ENCODE results near the gene BSDC1. TPM values are rescaled to one million over a fixed set of nuclear protein-coding genes. Genes with fewer than 3 reads are reported as not detected.

BSDC1 gene
- total RNA-seq, 4 donors from 2014 or later: 93.0 to 132 (median 101) TPM

- TF ChIP-seq, protein P1, sequence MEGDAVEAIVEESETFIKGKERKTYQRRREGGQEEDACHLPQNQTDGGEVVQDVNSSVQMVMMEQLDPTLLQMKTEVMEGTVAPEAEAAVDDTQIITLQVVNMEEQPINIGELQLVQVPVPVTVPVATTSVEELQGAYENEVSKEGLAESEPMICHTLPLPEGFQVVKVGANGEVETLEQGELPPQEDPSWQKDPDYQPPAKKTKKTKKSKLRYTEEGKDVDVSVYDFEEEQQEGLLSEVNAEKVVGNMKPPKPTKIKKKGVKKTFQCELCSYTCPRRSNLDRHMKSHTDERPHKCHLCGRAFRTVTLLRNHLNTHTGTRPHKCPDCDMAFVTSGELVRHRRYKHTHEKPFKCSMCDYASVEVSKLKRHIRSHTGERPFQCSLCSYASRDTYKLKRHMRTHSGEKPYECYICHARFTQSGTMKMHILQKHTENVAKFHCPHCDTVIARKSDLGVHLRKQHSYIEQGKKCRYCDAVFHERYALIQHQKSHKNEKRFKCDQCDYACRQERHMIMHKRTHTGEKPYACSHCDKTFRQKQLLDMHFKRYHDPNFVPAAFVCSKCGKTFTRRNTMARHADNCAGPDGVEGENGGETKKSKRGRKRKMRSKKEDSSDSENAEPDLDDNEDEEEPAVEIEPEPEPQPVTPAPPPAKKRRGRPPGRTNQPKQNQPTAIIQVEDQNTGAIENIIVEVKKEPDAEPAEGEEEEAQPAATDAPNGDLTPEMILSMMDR (IDR thresholded peaks at IDR 0.05): no peak
- TF ChIP-seq POLR2A (IDR thresholded peaks at IDR 0.05): no peak
- no peaks in the 10 kb centered on the region for H3K9me3 ChIP-seq
- peaks cover 29 to 70% of the 10 kb centered on the region in 2 donors for H3K4me1 ChIP-seq
- no peaks in the 10 kb centered on the region for H3K36me3 ChIP-seq
- 71 to 87% methylated on average over 8 of the region's 8 CpGs for WGBS, 2 donors
- peak in 1 of 2 donors; percentile 37 for DNase-seq
- H3K27me3 ChIP-seq: no peaks in the 10 kb centered on the region
- no peak overlapping the region for H3K4me3 ChIP-seq (replicated peaks in 1 of 3)
- intact Hi-C loops (cut with DNase I): no loop called here
- H3K27ac ChIP-seq: peak overlapping the region in 1 of 3 donors; percentile 42
Observed at GRCh38 chr1:32349211-32349708, 45.0 kb downstream of the BSDC1 start.

GRCh38 chr1:32346532-32347157, 47.6 kb downstream of the BSDC1 start:
- 80 to 83% methylated on average over 9 of the region's 9 CpGs for WGBS, 2 donors
- no peaks in the 10 kb centered on the region for H3K9me3 ChIP-seq
- H3K36me3 ChIP-seq: no peaks in the 10 kb centered on the region
- H3K4me3 ChIP-seq (replicated peaks in 1 of 3): no peak overlapping the region
- peaks cover 15 to 58% of the 10 kb centered on the region in 2 donors for H3K4me1 ChIP-seq
- TF ChIP-seq, protein P1 (IDR thresholded peaks at IDR 0.05): no peak
- TF ChIP-seq POLR2A (IDR thresholded peaks at IDR 0.05): no peak
- DNase-seq: no peak
- no peaks in the 10 kb centered on the region for H3K27me3 ChIP-seq
- peak overlapping the region in 1 of 3 donors; percentile 36 for H3K27ac ChIP-seq
- intact Hi-C loops (cut with DNase I): no loop called here

DNA sequence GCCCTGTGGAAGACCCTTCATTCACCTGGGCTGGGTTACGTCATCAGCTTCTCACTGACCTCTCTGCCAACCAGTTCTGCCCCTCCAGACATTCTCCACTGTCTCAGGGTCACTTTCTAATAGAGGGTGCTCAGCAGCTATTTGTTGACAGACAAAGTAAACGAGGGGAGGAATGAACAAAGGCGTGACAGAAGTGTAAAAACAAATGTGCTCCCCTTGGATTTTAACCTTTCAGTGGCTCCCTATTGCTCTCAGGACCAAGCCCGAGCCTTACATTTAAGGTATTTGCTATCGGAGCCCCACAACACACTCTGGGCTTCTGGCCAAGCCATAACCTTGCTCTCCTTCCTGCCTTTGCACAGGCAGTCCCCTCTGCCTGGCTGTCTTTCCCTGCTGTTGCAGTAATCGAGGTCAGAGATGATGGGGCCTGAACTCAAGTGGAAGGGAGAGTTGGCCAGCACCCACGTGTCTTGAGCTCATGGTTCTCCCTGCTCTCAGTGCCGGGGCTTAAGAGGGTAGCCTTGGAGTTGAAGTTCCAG, 48.9 kb downstream of the BSDC1 start:
- peak overlapping the region; percentile 3 to 67 (median 67) for H3K27ac ChIP-seq
- H3K9me3 ChIP-seq: no peaks in the 10 kb centered on the region
- 14 to 25% methylated on average over 8 of the region's 8 CpGs for WGBS, 2 donors
- H3K36me3 ChIP-seq: no peaks in the 10 kb centered on the region
- peak; percentile 82 to 87 for DNase-seq
- TF ChIP-seq POLR2A (IDR thresholded peaks at IDR 0.05): no peak
- TF ChIP-seq, protein P1 (IDR thresholded peaks at IDR 0.05): no peak
- no peak overlapping the region for H3K4me3 ChIP-seq (replicated peaks in 1 of 3)
- intact Hi-C loops (cut with DNase I): no loop called here
- H3K27me3 ChIP-seq: no peaks in the 10 kb centered on the region
- peaks cover 11 to 52% of the 10 kb centered on the region in 2 donors for H3K4me1 ChIP-seq

DNA sequence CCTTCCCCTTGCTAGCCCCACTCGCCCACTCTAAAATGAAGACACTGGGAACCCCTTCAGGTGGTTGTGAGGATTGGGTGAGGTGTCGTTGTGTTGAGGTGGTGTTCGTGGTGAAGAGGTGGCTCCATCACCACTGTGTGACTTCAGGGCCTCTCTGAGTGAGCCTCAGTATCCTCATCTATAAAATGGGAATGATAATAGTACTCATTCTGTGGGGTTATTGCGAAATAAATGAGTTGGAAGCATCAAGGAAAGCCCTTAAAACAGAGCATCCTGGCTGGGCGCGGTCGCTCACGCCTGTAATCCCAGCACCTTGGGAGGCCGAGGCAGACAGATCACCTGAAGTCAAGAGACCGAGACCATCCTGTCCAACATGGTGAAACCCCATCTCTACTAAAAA, 51.5 kb downstream of the BSDC1 start:
- no peak for TF ChIP-seq POLR2A (IDR thresholded peaks at IDR 0.05)
- TF ChIP-seq, protein P1 (IDR thresholded peaks at IDR 0.05): no peak
- intact Hi-C loops (cut with DNase I): no loop called here
- Histone ChIP-seq H3K9me3 (no peaks in the 10 kb centered on the region), H3K4me3 (replicated peaks in 1 of 3) (no peak overlapping the region), H3K36me3 (no peaks in the 10 kb centered on the region), H3K27me3 (no peaks in the 10 kb centered on the region), H3K27ac (peak overlapping the region in 1 of 3 donors; percentile 24), H3K4me1 (peaks cover 11 to 38% of the 10 kb centered on the region in 2 donors)
- DNase-seq: no peak
- 94 to 95% methylated on average over 10 of the region's 10 CpGs for WGBS, 2 donors

DNA sequence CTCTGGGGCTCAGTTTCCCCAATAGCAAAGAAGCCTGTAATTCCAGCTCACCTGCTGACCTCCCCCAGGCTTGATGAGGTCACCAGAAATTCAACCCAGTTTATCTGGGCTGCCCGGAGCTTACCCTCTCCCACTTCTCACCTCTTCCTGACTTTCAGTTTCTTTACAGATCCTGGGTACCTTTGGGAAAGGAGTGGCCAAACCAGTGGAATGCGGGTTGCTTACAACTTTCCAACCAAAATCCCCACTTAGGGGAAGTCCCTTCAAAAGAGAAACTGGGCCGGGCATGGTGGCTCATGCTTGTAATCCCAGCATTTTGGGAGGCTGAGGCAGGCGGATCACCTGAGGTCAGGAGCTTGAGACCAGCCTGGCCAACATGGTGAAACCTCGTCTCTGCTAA, 52.3 kb downstream of the BSDC1 start:
- Histone ChIP-seq H3K36me3 (no peaks in the 10 kb centered on the region), H3K4me1 (peaks cover 11 to 36% of the 10 kb centered on the region in 2 donors), H3K4me3 (replicated peaks in 1 of 3) (no peak overlapping the region), H3K27ac (peak overlapping the region in 2 of 3 donors; percentile 4 to 24), H3K9me3 (no peaks in the 10 kb centered on the region), H3K27me3 (no peaks in the 10 kb centered on the region)
- intact Hi-C loops (cut with DNase I): no loop called here
- TF ChIP-seq POLR2A (IDR thresholded peaks at IDR 0.05): no peak
- TF ChIP-seq, protein P1 (IDR thresholded peaks at IDR 0.05): no peak
- DNase-seq: peak in 1 of 2 donors; percentile 58
- 68 to 72% methylated on average over 5 of the region's 5 CpGs for WGBS, 2 donors
